Peyer's patch (tissue), 4 donors: ENCODE results near the gene CYSTM1.

ENCODE experiments used
- POLR2A ChIP-seq, 2 donors: fragments of 450-650 bp; IDR thresholded peaks; one replicate each; pipeline ENCODE4 v1.5.1; 2017; ENCODE audit warnings: antibody characterized with exemption in 2 of 2, mild to moderate bottlenecking in 2 of 2, moderate library complexity in 2 of 2
- TF ChIP-seq, protein P1 (sequence below), 6 experiments: fragments of 450-650 bp in 4 of 6; fragments of 200-600 bp in 2 of 6; sonication (generic) in 1 of 6; IDR thresholded peaks; one replicate each; pipeline ENCODE4 v1.5.1; 2017 to 2019; ENCODE audit warnings: antibody characterized with exemption in 6 of 6, mild to moderate bottlenecking in 3 of 6, moderate library complexity in 1 of 6

DNA sequence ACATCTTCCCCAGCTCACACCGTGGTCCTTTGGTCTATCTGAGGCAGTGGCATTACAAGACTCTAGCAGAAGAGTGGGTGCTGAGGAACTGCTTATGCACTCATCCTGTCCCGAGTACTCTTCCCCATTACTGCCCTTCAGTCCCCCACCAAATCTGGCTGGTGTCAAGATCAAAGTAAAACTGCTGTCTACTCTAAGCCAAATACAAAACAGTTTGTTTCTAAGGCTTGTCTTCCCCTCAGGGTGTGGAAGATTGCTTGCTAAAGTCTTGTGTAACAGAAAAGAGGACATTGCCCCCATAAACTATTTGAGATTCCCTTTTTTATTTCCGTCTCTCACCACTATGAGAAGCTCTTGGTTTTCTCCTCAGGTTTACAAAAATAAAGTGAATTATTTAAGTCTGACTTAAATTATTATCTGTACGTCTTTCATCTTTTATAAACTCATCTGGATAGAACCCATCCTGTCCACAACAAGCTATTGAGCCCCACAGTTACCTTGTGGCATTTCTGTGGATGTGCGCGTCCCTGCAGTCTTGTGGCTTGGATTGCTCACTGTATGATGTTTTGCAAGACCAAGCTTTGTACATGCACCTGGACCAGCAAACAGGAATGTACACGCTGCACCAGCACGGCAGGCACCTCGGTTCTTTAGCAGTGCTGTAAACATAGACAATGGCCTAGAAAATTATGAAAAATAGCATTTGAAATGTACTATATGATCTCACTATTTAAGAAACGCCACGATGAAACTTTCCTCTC, 61.0 kb downstream of the CYSTM1 start:
- TF ChIP-seq, protein P1, sequence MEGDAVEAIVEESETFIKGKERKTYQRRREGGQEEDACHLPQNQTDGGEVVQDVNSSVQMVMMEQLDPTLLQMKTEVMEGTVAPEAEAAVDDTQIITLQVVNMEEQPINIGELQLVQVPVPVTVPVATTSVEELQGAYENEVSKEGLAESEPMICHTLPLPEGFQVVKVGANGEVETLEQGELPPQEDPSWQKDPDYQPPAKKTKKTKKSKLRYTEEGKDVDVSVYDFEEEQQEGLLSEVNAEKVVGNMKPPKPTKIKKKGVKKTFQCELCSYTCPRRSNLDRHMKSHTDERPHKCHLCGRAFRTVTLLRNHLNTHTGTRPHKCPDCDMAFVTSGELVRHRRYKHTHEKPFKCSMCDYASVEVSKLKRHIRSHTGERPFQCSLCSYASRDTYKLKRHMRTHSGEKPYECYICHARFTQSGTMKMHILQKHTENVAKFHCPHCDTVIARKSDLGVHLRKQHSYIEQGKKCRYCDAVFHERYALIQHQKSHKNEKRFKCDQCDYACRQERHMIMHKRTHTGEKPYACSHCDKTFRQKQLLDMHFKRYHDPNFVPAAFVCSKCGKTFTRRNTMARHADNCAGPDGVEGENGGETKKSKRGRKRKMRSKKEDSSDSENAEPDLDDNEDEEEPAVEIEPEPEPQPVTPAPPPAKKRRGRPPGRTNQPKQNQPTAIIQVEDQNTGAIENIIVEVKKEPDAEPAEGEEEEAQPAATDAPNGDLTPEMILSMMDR (IDR thresholded peaks at IDR 0.05) = peak in 1 of 6 experiments; percentile 2
- no peak for TF ChIP-seq POLR2A (IDR thresholded peaks at IDR 0.05)
